GM12878 (cell line): ENCODE results near the gene ENPP7.

Experiments
- CBX3 ChIP-seq: fragments of 200-600 bp; sonication (generic); IDR thresholded peaks from 2 replicates; pipeline ENCODE4 v1.6.1; 2016; ENCODE audit warnings: low read depth, borderline replicate concordance
- CHD4 ChIP-seq: fragments of 200-600 bp; sonication (generic); IDR thresholded peaks from 2 replicates; pipeline ENCODE4 v1.6.1; 2016; ENCODE audit warnings: mild to moderate bottlenecking
- ESRRA ChIP-seq: IDR thresholded peaks from 2 replicates; pipeline ENCODE4 v1.6.1; 2012; ENCODE audit warnings: mild to moderate bottlenecking, low read length, improper control_type of control experiment
- EZH2 ChIP-seq: IDR thresholded peaks from 2 replicates; pipeline ENCODE4 v1.6.1; 2012; ENCODE audit warnings: low read depth, mild to moderate bottlenecking, control low read depth, inconsistent platforms, low read length, borderline replicate concordance; ENCODE audit not compliant: control insufficient read depth
- NR2C2 ChIP-seq: IDR thresholded peaks from 2 replicates; pipeline ENCODE4 v1.6.1; 2011; ENCODE audit warnings: borderline replicate concordance, low read depth; ENCODE audit not compliant: control insufficient read depth, insufficient read length
- POLR2AphosphoS5 ChIP-seq: IDR thresholded peaks from 2 replicates; pipeline ENCODE4 v1.6.1; 2011; ENCODE audit warnings: mild to moderate bottlenecking, low read length, inconsistent platforms
- RFX5 ChIP-seq: IDR thresholded peaks from 2 replicates; pipeline ENCODE4 v1.6.1; 2011; ENCODE audit warnings: low read depth, low read length, improper control_type of control experiment
- SIN3A ChIP-seq: IDR thresholded peaks from 2 replicates; pipeline ENCODE4 v1.6.1; 2012; ENCODE audit warnings: low read depth, low read length, improper control_type of control experiment
- USF2 ChIP-seq: IDR thresholded peaks from 2 replicates; pipeline ENCODE4 v1.6.1; 2011; ENCODE audit warnings: low read depth, low read length, improper control_type of control experiment, borderline replicate concordance
- TF ChIP-seq, protein P1 (sequence below), 3 experiments: IDR thresholded peaks in 2 of 3; conservative IDR thresholded peaks in 1 of 3; 2 replicates each; pipeline ENCODE4 v1.5.1; 2011; ENCODE audit warnings: low read depth in 3 of 3, low read length in 3 of 3, mild to moderate bottlenecking in 3 of 3, control low read depth in 2 of 3, moderate library complexity in 2 of 3, inconsistent platforms in 1 of 3, mixed read lengths in 1 of 3; ENCODE audit not compliant: control insufficient read depth in 2 of 3, insufficient read depth in 1 of 3; ENCODE audit errors: extremely low read depth in 1 of 3

DNA sequence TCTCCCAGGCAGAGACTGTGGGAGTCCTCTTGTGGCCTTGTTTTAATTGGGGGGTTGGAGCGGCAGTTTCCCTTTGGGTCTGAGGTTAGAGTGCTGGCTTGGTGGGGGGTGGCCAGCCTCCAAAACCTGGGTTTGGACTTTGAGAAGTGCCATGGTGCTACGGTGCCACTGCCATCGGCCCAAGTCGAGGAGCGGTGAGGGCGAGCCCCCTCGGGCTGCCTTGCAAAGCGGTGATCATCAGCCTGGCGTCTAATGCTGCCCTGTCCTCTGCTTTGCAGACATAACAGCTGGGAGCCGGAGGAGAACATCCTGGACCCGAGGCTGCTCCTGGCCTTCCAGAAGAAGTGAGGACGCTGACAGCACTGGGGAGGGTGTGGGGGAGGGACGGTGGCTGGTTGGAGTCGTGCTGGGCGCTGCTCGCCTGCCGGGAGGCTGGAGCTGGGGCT lies 48.4 kb downstream of the ENPP7 start:
- TF ChIP-seq RFX5: no peak
- TF ChIP-seq NR2C2: no peak
- TF ChIP-seq POLR2AphosphoS5: no peak
- TF ChIP-seq, protein P1, sequence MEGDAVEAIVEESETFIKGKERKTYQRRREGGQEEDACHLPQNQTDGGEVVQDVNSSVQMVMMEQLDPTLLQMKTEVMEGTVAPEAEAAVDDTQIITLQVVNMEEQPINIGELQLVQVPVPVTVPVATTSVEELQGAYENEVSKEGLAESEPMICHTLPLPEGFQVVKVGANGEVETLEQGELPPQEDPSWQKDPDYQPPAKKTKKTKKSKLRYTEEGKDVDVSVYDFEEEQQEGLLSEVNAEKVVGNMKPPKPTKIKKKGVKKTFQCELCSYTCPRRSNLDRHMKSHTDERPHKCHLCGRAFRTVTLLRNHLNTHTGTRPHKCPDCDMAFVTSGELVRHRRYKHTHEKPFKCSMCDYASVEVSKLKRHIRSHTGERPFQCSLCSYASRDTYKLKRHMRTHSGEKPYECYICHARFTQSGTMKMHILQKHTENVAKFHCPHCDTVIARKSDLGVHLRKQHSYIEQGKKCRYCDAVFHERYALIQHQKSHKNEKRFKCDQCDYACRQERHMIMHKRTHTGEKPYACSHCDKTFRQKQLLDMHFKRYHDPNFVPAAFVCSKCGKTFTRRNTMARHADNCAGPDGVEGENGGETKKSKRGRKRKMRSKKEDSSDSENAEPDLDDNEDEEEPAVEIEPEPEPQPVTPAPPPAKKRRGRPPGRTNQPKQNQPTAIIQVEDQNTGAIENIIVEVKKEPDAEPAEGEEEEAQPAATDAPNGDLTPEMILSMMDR (IDR thresholded peaks at IDR 0.05 in 2 of 3, conservative IDR thresholded peaks at IDR 0.05 in 1 of 3; ENCODE audit: control insufficient read depth in 2 of 3, extremely low read depth in 1 of 3, insufficient read depth in 1 of 3, low read depth in 3 of 3, low read length in 3 of 3): no peak
- TF ChIP-seq CBX3: no peak
- no peak for TF ChIP-seq USF2
- no peak for TF ChIP-seq SIN3A
- TF ChIP-seq ESRRA: no peak
- TF ChIP-seq EZH2: no peak
- TF ChIP-seq CHD4: no peak
